ENCODE results near the gene KNL1. TPM values are rescaled to one million over a fixed set of nuclear protein-coding genes. Genes with fewer than 3 reads are reported as not detected.

KNL1 gene
- total RNA-seq, 1 donor from 2014 or later = 33.4 TPM

DNA sequence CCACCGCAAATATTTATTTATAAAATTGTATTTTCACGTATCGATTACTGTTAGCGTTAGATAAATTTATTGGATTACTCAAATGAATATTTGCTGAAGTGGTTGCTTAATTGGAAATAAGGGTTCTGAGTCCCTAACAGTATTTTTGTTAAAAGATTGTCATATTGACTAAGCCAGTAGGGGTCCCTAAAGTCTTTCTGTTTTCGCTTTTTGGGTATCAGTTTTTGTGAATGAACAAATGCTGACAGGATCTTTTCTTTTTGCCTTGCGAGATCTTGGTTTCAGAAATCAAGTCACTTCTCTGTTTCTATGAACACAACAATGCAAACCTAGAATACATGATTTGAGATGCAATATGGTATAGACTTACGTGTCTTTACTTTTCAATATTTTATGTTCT lies 108.0 kb downstream of the KNL1 start:
- H3K4me1 Mint-ChIP-seq = peaks cover 5% of the 10 kb centered on the region
- H3K4me3 Mint-ChIP-seq = no peak overlapping the region
- peak overlapping the region; percentile 32 for H3K27ac Mint-ChIP-seq (ENCODE audit: unreplicated experiment)
- peaks cover 8% of the 10 kb centered on the region for H3K36me3 Mint-ChIP-seq (ENCODE audit: low read depth)
- no peaks in the 10 kb centered on the region for H3K27me3 Mint-ChIP-seq (ENCODE audit: low read depth)
- TF ChIP-seq, protein P1, sequence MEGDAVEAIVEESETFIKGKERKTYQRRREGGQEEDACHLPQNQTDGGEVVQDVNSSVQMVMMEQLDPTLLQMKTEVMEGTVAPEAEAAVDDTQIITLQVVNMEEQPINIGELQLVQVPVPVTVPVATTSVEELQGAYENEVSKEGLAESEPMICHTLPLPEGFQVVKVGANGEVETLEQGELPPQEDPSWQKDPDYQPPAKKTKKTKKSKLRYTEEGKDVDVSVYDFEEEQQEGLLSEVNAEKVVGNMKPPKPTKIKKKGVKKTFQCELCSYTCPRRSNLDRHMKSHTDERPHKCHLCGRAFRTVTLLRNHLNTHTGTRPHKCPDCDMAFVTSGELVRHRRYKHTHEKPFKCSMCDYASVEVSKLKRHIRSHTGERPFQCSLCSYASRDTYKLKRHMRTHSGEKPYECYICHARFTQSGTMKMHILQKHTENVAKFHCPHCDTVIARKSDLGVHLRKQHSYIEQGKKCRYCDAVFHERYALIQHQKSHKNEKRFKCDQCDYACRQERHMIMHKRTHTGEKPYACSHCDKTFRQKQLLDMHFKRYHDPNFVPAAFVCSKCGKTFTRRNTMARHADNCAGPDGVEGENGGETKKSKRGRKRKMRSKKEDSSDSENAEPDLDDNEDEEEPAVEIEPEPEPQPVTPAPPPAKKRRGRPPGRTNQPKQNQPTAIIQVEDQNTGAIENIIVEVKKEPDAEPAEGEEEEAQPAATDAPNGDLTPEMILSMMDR (conservative IDR thresholded peaks at IDR 0.05) = peak; percentile 43
- no peaks in the 10 kb centered on the region for H3K9me3 Mint-ChIP-seq
- no peak for DNase-seq (ENCODE audit: low read depth, low spot score)

DNA sequence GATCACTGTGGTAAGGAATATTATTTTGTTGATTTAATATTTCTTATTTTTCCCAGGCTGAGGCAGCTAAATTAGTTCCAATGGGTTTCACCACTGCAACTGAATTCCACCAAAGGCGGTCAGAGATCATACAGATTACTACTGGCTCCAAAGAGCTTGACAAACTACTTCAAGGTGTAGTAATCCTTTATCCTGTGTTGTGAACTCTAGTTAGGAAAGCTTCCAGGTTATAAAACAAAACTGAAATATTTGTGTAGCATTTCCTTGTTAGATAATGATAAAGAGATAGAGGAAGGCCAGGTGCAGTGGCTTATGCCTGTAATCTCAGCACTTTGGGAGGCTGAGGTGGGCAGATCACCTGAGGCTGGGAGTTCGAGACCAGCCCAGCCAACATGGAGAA lies 112.1 kb downstream of the KNL1 start:
- H3K4me3 Mint-ChIP-seq = no peak overlapping the region
- no peaks in the 10 kb centered on the region for H3K4me1 Mint-ChIP-seq
- no peak overlapping the region for H3K27ac Mint-ChIP-seq (ENCODE audit: unreplicated experiment)
- H3K36me3 Mint-ChIP-seq (ENCODE audit: low read depth) = peaks cover 16% of the 10 kb centered on the region
- H3K9me3 Mint-ChIP-seq = no peaks in the 10 kb centered on the region
- no peaks in the 10 kb centered on the region for H3K27me3 Mint-ChIP-seq (ENCODE audit: low read depth)
- no peak for DNase-seq (ENCODE audit: low read depth, low spot score)
- TF ChIP-seq, protein P1 (conservative IDR thresholded peaks at IDR 0.05) = no peak

Other genes starting within 250 kb of the KNL1 start
- not detected in 2 replicates for gene PHGR1, start 243.2 kb upstream of the KNL1 start, total RNA-seq
- gene DISP2, start 236.0 kb upstream of the KNL1 start, total RNA-seq = 2.0 and 3.1 TPM in 2 replicates
- gene KNSTRN, start 211.5 kb upstream of the KNL1 start, total RNA-seq = 73.7 and 74.7 TPM in 2 replicates
- gene IVD, start 188.5 kb upstream of the KNL1 start, total RNA-seq = 75.2 and 81.4 TPM in 2 replicates
- gene BAHD1, start 153.3 kb upstream of the KNL1 start, total RNA-seq = 25.6 and 26.4 TPM in 2 replicates
- gene CHST14, start 123.3 kb upstream of the KNL1 start, total RNA-seq = 32.9 and 37.1 TPM in 2 replicates
- gene CCDC32, start 29.2 kb upstream of the KNL1 start, total RNA-seq = 19.2 and 19.9 TPM in 2 replicates
- 16.0 and 16.9 TPM in 2 replicates for gene RPUSD2, start 24.9 kb upstream of the KNL1 start, total RNA-seq
- 28.9 and 29.2 TPM in 2 replicates for gene RAD51, start 100.9 kb downstream of the KNL1 start, total RNA-seq
- 30.7 and 32.2 TPM in 2 replicates for gene RMDN3, start 161.0 kb downstream of the KNL1 start, total RNA-seq
- 9.1 and 9.9 TPM in 2 replicates for gene GCHFR, start 169.8 kb downstream of the KNL1 start, total RNA-seq
- 0.44 and 0.61 TPM in 2 replicates for gene C15orf62, start 175.7 kb downstream of the KNL1 start, total RNA-seq
- 24.2 and 25.5 TPM in 2 replicates for gene ZFYVE19, start 212.8 kb downstream of the KNL1 start, total RNA-seq
- 39.3 and 44.5 TPM in 2 replicates for gene DNAJC17, start 213.2 kb downstream of the KNL1 start, total RNA-seq
- gene PPP1R14D, start 234.5 kb downstream of the KNL1 start, total RNA-seq = not detected in 2 replicates
- gene SPINT1, start 249.8 kb downstream of the KNL1 start, total RNA-seq = 1.0 and 1.3 TPM in 2 replicates